Motor neuron (in vitro differentiated cells): Measurements from ENCODE around the gene CRYL1. TPM values are rescaled to one million over a fixed set of nuclear protein-coding genes. Genes with fewer than 3 reads are reported as not detected.

Experiments used
- ATAC-seq, 8 experiments: fragments of 200-7000 bp; cut with Tn5 transposase; replicated peaks in 6 of 8; 2 replicates each; pipeline ENCODE4 v1.8.0; 2021; ENCODE audit warnings: mild to moderate bottlenecking in 8 of 8, moderate library complexity in 8 of 8
- H3K27ac ChIP-seq, 2 donors: fragments of 250-450 bp; sonication (Bioruptor Pico); 2 replicates each; pipeline ENCODE4 v1.9.0; 2021; ENCODE audit warnings: antibody characterized with exemption in 2 of 2, mild to moderate bottlenecking in 2 of 2, moderate library complexity in 1 of 2
- H3K4me1 ChIP-seq, 2 donors: fragments of 250-450 bp; sonication (Bioruptor Pico); replicated peaks in 1 of 2; 2 replicates each; pipeline ENCODE4 v1.6.1; 2021; ENCODE audit warnings: antibody characterized with exemption in 2 of 2, mild to moderate bottlenecking in 2 of 2, moderate library complexity in 1 of 2
- H3K4me3 ChIP-seq, 5 donors: fragments of 250-450 bp; sonication (Bioruptor Pico); 2 replicates each; pipeline ENCODE4 v1.9.0; 2021; ENCODE audit warnings: antibody characterized with exemption in 5 of 5, mild to moderate bottlenecking in 5 of 5, moderate library complexity in 4 of 5
- WGBS, 10 experiments: fragments of 450-650 bp; shearing (Covaris generic); methylation state at CpG; one replicate each; pipeline ENCODE4 v1.0.0; 2022; 5-methylcytosine and 5-hydroxymethylcytosine counted together
- in situ Hi-C, 9 experiments: fragments of 400-800 bp; cut with MboI; loops; one replicate each; pipeline ENCODE4 v1.15.0; 2021; ENCODE audit warnings: low sequenced_read_pairs in 9 of 9, low pct_unique_long_range_greater_than_20kb in 2 of 9; ENCODE audit not compliant: unreplicated experiment in 9 of 9
- total RNA-seq, 8 experiments: library from RNA; unstranded; fragments of 300-600 nt; gene quantifications; 2 replicates each; pipeline versions ENCODE4 v1.2.3 to v1.2.4, GENCODE V29; 2022

Gene CRYL1
- total RNA-seq, 8 experiments from 2014 or later, result 4.6 to 41.5 (median 14.0) TPM

DNA sequence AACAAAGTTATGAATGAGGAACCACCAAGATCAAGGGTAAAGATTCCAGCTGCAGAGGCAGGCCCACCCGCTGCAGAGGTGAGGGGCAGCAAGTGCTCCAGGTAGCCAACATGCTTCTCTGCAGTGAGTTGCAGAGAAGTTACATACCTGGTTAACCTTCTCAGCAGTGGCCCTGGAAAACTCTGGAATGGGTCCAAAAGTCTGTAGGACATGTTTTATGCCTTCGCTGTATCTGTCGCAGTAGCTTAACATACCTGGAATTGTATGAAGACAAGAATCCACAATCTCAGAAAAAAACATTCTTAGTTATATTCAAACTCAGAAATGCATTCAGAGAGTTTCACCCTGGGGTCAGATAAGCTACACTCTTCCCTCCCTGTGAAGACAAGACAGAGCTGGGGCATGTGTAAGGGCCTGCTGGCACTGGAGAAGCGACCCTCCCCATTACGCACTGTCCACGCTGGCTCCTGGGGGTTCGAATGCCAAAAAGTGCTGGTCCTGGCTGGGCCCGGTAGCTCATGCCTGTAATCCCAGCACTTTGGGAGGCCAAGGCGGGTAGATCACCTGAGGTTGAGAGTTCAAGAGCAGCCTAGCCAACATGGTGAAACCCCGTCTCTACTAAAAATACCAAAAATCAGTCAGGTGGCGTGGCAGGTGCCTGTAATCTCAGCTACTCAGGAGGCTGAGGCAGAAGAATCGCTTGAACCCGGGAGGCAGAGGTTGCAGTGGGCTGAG, 121.0 kb downstream of the CRYL1 start:
- in situ Hi-C loops, result no loop called here
- Histone ChIP-seq H3K4me3 (no peak overlapping the region), H3K4me1 (no peaks in the 10 kb centered on the region), H3K27ac (no peak overlapping the region)
- ATAC-seq, result no peak
- 60 to 100% (median 90%) methylated on average over 1 to 11 of the region's 13 CpGs; no CpG with 5 or more reads in 2 of the 10 experiments for WGBS, 10 experiments

DNA sequence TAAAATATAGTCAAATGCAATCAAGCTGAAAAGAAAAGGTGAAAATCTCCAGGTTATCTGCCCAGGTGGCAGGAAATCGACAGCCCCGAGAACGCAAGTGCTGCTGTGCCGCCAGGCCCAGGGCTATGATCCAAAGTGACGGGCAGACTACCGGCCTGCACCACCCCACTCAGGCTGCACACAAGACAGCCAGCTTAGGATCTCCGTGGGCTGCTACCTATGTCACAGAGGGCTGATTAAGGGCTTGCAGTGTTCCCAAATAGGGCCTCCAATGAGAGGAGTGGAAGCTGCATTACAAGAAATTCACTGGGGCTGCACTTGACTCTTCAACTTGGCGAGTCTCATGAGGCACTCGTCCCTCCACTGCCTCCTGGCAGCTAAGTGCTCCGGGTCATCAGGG, 121.8 kb downstream of the CRYL1 start:
- Histone ChIP-seq H3K27ac (no peak overlapping the region), H3K4me3 (no peak overlapping the region), H3K4me1 (no peaks in the 10 kb centered on the region)
- in situ Hi-C loops, result no loop called here
- 70 to 100% (median 92%) methylated on average over 1 to 10 of the region's 10 CpGs; no CpG with 5 or more reads in 2 of the 10 experiments for WGBS, 10 experiments
- no peak for ATAC-seq

DNA sequence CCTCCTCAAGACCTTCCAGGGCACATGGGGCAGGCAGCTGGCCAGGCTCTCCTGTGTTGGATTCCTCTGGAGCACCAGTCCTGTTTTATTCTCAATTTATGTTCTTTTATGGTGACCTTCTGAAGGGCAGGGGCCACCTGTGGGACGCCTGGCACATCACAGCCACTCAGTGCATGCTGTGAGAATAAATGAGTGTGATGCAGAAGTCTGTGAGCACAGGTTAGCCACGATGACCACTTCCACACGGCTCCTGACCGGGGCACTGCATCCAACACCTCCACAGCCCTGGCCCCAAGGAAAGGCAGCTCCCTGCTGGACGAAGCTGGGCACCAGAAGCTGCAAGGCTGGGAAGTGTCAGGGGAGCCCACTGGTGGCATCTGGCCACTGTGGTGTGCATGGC, 122.8 kb downstream of the CRYL1 start:
- no CpG with 5 or more reads among the region's 5 CpGs for WGBS, 10 experiments
- H3K4me3 ChIP-seq, result no peak overlapping the region

DNA sequence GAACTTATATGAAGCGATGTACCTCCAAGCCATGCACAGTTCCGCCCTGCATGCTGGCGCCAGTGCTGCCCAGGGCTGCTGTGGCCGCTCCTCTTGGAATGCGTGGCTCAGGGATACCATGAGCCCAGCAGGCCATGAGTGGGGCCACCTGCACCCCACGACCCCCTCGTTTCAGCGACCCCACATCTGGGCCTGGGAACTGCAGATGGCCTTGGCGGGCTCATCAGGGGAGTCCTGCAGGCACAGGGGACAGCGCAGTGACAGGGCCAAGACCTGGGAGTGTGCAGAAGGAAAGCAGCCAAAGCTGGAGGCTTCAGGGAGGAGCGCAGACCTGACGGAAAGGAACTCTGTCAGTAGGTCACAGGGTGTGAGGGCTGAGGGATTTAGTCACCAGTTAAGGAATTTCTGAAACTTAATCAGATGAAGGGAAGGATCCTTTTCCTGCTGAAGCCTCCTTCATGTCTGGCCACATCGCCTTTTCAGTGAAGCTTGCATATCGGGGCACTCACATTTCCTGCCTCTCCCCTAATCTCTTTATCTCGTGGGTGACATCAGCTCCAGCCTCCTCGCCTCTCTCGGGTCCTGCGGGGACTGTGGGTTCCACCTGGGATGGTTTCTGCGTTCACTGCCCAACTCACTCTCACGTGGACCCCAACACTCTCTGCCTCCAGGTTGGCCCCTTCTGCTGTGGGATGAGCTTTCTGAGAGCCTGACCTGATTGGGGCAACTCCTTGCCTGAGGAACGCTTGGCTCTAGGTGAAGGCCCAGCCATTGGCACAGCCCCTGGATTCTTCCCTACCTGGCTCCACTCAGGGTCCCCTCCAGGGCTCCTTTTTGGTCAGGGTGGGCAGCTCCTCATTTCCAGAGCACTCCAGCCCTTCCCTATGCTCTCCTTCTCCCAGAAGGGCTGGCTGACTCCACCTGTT, 123.5 kb downstream of the CRYL1 start:
- WGBS, 10 experiments, result 46 to 100% (median 83%) methylated on average over 1 to 9 of the region's 21 CpGs; no CpG with 5 or more reads in 4 of the 10 experiments
- Histone ChIP-seq H3K4me3 (no peak overlapping the region), H3K4me1 (no peaks in the 10 kb centered on the region), H3K27ac (no peak overlapping the region)
- in situ Hi-C loops, result no loop called here
- ATAC-seq, result peak in 2 of 8 experiments; percentile 83 to 95

More for the DNA sequence above, 122.8 kb downstream of the CRYL1 start:
- no peak for ATAC-seq
- in situ Hi-C loops, result no loop called here
- Histone ChIP-seq H3K4me1 (no peaks in the 10 kb centered on the region), H3K27ac (no peak overlapping the region)

DNA sequence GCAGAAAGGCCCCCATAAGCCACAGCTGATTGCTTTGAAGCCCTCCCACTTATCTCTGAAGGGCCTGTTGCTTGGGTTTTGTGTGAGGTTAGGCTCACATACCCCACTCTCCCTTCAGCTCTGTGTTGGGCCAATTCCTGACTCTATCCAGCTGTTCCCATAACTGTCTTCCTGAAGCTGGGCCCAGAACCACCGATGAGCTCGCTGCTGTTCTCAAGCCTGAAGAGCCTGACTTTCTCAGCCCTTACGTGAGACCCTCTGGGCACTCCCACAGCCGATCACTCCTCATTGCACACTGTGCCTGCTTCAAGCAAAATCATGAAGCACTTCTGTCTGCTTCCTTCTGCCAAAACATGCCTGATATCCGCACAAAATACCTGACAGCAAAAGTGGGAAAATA, 124.1 kb downstream of the CRYL1 start:
- no peak overlapping the region for H3K27ac ChIP-seq
- 14 to 93% (median 75%) methylated on average over 1 to 3 of the region's 5 CpGs; no CpG with 5 or more reads in 5 of the 10 experiments for WGBS, 10 experiments
- no peak for ATAC-seq

DNA sequence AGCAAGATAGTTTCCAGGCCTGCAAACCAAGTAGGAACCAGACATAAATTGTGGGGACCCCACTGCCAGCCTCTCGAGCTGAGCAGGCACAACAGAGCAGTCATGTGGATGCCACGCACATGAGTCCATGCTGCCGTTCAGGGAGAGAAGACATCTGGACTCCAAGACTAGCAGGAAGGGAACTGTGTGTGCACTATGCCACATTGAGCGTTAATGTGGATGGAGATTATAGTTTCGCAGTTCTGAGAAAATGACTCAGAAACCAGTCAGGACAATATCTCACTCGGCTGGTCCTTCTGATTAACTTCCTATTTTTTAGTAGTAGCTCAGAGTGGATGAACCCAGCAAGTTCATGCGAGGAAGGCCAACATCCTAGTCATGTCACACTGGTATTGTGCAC, 124.9 kb downstream of the CRYL1 start:
- H3K4me1 ChIP-seq, result no peaks in the 10 kb centered on the region
- ATAC-seq, result no peak
- no peak overlapping the region for H3K4me3 ChIP-seq
- in situ Hi-C loops, result no loop called here
- WGBS, 10 experiments, result 18 to 85% (median 54%) methylated on average over 1 to 7 of the region's 7 CpGs; no CpG with 5 or more reads in 3 of the 10 experiments
- H3K27ac ChIP-seq, result no peak overlapping the region

More for the DNA sequence above, 124.1 kb downstream of the CRYL1 start:
- Histone ChIP-seq H3K4me1 (no peaks in the 10 kb centered on the region), H3K4me3 (no peak overlapping the region)
- in situ Hi-C loops, result no loop called here

DNA sequence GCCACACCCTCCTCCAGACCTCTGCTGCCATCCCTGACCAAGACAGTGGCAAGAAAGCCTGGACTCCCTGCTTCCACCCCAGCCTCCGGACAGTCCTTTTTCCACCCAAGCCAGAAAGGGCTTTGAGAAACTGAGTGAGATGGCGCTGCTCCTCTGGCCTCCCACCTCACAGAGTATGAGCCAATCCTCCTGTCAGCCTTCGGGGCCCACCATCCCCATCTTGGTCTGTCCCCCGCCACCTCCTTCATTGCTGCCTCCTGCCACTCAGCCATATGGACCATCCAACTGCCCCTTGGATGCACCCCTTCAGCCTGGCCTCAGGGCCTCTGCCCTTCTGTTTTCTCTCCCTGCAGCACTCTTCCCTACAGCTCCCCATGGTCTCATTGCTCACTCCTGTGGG, 125.7 kb downstream of the CRYL1 start:
- H3K4me1 ChIP-seq, result no peaks in the 10 kb centered on the region
- ATAC-seq, result no peak
- no peak overlapping the region for H3K27ac ChIP-seq
- no peak overlapping the region for H3K4me3 ChIP-seq
- in situ Hi-C loops, result no loop called here
- 63 to 100% (median 83%) methylated on average over 1 to 2 of the region's 4 CpGs; no CpG with 5 or more reads in 7 of the 10 experiments for WGBS, 10 experiments

DNA sequence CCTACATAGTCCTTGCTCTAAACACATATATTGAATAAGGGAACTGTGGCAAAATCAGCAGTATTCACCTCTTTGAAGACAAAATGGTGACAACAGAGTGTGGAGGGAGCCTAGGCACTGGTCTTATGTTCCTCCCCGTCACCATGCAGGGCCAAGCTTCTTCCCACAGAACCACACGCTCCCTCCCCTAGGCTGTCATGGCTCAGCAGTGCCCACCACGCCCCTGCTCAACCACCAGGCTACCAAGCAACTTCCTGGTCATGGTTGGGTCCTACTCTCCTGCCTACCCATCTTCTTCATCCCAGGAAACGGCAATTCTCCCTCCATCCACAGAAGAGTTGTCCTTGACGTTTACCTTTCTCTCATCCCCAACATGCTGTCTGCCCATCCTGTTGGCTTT, 126.1 kb downstream of the CRYL1 start:
- in situ Hi-C loops, result no loop called here
- ATAC-seq, result no peak
- WGBS, 10 experiments, result 62% methylated on average over 3 of the region's 5 CpGs; no CpG with 5 or more reads in 9 of the 10 experiments
- Histone ChIP-seq H3K4me1 (no peaks in the 10 kb centered on the region), H3K4me3 (no peak overlapping the region), H3K27ac (no peak overlapping the region)

DNA sequence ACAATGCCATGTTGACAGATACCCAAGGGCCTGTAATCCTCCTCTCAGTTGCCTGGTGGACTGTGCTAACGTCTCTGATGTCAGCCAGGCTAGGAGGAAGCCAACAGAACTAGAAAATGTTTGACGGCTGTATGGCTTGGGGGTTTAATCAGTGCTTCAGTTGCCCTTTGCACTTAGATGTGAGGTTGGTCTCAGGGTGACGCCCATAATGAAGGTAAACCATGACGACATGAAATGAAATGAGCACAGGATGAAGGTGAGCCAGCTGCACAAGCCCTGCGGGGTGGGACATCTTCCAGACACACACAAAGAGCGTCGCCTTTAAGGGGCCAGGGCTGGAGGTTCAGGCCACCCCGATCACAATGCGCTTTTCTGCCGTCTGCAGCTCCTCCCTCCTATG, 127.2 kb downstream of the CRYL1 start:
- no peak for ATAC-seq
- in situ Hi-C loops, result no loop called here
- Histone ChIP-seq H3K4me1 (no peaks in the 10 kb centered on the region), H3K27ac (no peak overlapping the region), H3K4me3 (no peak overlapping the region)
- 58 to 88% (median 77%) methylated on average over 2 to 10 of the region's 10 CpGs; no CpG with 5 or more reads in 3 of the 10 experiments for WGBS, 10 experiments

DNA sequence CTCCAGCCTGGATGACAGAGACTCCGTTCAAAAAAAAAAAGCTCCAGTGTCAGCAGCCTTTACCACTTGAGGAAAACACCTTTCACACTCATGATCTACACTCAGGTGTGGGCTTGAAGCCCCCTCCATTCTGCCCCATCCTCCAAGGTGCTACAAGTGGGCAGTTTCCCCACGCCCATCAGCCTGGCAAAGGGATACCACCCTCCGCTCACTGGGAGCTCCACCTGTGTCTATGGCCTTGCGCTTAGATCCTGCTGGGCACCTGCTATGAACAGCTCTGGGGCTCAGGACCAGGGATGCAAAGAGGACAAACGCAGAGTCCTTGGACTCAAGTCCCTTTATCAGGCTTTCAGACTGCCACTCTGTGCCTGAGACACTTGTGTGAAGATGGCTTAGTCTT, 127.8 kb downstream of the CRYL1 start:
- in situ Hi-C loops, result no loop called here

DNA sequence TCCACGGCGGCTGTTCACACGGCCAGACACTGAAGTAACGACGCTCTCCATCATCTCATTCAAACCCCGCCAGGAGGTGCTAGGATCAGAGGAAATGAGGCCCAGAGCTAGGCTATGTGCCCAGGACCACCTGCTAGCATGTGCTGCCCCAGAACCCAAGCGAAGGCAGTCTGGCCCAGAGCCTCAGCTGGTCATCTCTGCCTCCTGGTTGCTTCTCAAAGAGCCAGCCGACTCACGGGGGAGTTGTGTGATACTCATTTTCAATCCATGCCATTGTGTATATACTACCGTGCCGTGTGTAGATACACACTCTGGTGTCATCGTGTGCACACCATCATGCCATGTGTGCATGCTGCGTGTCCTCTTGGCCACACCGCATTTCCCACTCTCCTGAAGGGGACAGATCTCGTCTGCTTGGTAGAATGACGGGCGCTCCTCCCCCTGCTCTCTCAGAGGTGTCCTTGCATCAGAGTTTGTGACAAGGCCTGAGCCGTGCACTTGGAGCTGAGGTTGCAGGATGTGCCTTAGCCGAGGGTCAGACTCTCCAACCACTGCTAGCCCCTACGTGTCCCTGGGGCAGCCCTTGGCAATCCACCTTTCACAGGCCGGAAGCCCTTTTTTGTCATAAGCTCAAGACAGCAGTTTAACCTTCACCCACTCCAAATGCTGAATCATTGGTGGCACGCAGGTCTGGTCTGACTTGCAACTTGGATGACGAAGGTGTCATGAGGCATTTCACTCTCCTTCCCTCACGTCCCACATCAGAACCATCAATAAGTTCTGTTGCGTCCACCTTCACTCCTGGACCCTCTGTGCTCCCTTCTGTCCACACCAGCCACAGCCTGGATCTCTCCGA, 130.4 kb downstream of the CRYL1 start:
- Histone ChIP-seq H3K4me3 (no peak overlapping the region), H3K27ac (no peak overlapping the region), H3K4me1 (no peaks in the 10 kb centered on the region)
- no peak for ATAC-seq
- in situ Hi-C loops, result no loop called here
- 40 to 92% (median 80%) methylated on average over 1 to 15 of the region's 26 CpGs; no CpG with 5 or more reads in 1 of the 10 experiments for WGBS, 10 experiments

More for the DNA sequence above, 127.8 kb downstream of the CRYL1 start:
- no peak for ATAC-seq
- Histone ChIP-seq H3K4me3 (no peak overlapping the region), H3K4me1 (no peaks in the 10 kb centered on the region), H3K27ac (no peak overlapping the region)
- WGBS, 10 experiments, result 83 to 100% (median 91%) methylated on average over 1 to 4 of the region's 5 CpGs; no CpG with 5 or more reads in 6 of the 10 experiments

DNA sequence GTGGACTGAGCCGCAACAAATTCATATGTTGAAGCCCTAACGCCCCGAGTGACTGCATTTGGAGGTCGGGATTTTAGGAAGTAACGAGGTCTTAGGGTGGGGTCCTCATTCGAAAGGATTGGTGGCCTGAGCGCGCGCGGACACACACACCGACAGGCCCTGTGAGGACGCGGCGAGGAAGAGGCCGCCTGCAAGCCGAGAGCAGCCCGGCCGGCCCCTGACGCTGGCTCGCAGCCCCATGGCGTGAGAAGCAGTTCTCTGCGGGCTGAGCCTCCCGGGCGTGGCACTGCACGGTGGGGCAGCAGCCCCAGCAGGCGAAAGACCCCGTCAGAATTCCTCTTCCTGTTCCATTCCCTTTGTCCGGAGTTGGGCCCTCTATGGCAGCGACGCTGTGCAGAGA, 131.2 kb downstream of the CRYL1 start:
- ATAC-seq, result no peak
- Histone ChIP-seq H3K27ac (no peak overlapping the region), H3K4me1 (no peaks in the 10 kb centered on the region), H3K4me3 (no peak overlapping the region)
- in situ Hi-C loops, result no loop called here
- 40 to 100% (median 88%) methylated on average over 1 to 8 of the region's 30 CpGs; no CpG with 5 or more reads in 4 of the 10 experiments for WGBS, 10 experiments
